AG09319 (cell line): ENCODE results near the gene PDCL2.

Source experiments
- DNase-seq: peaks from one replicate; pipeline ENCODE4 v3.0.0-alpha.2; 2010; ENCODE audit warnings: low read depth; ENCODE audit errors: extremely low read depth
- CTCF ChIP-seq: IDR thresholded peaks from 2 replicates; pipeline ENCODE4 v1.5.1; 2011; ENCODE audit warnings: low read depth, mild to moderate bottlenecking, inconsistent platforms, low read length, moderate library complexity

The PDCL2 gene

DNA sequence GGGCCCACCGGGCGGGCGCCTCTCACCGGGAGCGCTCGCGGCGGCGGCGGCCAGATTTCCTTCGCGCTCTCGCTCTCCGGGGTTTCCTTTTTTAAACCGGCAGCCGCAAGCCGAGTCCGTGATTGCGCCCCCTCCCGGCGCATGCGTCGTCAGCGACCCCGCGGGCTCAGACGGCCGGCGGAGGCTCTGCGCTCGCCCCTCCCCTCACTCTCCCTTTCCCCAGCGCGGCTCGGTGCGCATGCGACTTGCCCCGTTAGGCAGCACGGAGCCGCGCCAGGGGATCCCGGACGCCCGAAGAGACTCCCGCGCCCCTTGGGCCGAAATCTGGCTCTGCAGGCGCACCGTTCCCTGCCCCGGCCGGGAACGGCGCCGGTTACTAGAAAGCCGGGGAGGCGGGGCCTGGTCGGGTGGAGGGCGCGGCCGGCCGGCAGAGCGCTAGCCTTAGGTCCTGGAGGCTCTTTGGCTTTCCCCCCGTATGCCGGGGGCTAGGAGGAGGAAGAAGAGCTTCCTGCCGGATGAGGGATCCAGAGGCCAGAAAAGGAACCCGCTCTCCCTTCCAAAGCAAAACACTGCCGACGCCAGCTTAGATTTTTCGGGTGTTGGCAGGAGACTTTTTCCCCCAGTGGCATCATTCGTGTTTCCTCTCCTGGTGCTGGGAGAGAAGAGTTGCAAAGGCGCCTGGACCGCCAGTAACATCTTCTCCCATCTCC, 45.1 kb downstream of the PDCL2 start, which contains the start of gene CLOCK:
CLOCK (minus strand) TSS at position 154 of the 710 bp plus-strand sequence. CDS start 64,124 bp downstream, outside the sequence.
- TF ChIP-seq CTCF, result peak; percentile 36
- peak; percentile 73 for DNase-seq

DNA sequence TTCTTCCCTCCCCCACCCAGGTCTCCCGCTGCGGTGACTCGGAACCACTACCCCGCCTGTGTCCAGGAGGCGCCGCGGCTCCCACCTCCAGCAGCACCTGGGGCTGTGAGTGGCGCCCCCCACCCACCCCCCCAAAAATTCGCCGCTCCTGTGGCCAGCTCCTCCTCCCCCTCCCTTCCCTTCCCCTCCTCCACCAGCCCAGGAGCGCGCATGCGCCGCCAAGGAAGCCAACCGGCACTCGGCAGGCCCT, 45.6 kb downstream of the PDCL2 start:
- DNase-seq, result no peak
- no peak for TF ChIP-seq CTCF

DNA sequence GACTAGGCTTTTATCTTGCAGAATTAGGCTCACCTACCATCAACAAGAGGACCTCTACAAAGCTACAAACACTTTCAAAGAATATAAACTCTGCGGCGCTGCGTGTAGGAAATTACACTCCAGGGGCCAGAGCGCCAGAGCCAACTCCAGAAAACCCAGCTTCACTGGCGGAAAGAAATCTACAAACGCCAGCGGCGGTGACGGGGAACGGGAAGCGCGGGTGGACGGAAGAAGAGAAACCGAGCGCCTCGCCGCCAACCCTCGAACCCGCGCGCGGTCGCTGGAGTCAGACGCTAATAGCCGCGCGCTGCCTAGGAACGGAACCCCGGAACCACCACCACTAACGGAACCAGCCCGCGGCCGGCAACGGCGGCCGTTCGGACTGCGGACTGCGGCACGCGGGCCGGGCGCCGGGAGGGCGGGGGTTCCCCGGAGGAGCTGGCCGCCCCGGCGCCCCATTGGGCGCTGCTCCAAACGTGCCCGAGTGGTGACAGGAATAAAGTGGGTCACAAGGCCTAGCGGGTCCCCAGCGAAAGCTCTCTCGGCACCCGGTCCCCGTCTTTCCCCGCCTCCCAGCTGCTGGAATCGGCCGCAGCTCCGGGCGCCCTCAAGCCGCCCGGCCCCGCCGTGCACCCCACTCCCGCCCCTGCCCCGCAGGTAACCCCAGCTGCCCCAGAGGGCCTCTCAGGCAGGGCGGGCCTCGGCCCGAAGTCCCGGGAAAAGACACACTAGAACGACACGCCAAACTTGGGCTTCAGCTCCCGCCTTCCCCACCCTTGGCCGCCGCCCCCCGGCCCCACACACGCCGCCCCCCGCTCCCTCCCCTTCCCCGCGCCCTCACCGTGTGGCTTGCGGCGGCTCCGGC, 46.2 kb downstream of the PDCL2 start:
- TF ChIP-seq CTCF, result no peak

DNA sequence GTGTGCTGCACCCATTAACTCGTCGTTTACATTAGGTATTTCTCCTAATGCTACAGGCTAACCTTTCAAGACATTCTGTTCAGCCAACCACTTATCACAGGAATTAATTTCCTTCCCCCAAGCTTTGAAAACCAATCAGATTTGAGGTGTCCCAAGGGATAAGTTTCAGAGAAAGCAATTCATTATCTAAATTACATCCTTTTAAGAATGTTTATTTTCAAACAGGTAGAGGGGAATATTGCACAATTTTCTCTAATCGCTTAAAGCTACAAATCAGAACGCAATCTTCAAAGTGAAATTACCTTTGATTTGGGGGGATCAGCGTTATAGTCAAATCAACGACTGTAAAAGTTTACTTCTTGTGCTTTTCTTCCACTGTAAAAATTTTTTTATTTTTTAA, 46.9 kb downstream of the PDCL2 start:
- no peak for DNase-seq
- TF ChIP-seq CTCF, result no peak

More for the DNA sequence above, 46.2 kb downstream of the PDCL2 start:
- DNase-seq, result no peak

GRCh38 chr4:55543858-55544257, 48.2 kb downstream of the PDCL2 start:
- no peak for TF ChIP-seq CTCF
- DNase-seq, result no peak

- TF ChIP-seq CTCF, result no peak
- no peak for DNase-seq
Observed at GRCh38 chr4:55540271-55540670, 51.8 kb downstream of the PDCL2 start.

GRCh38 chr4:55539658-55540057, 52.4 kb downstream of the PDCL2 start:
- no peak for TF ChIP-seq CTCF
- DNase-seq, result no peak
